ENCODE data around the gene CDHR3.

CDHR3 gene

DNA sequence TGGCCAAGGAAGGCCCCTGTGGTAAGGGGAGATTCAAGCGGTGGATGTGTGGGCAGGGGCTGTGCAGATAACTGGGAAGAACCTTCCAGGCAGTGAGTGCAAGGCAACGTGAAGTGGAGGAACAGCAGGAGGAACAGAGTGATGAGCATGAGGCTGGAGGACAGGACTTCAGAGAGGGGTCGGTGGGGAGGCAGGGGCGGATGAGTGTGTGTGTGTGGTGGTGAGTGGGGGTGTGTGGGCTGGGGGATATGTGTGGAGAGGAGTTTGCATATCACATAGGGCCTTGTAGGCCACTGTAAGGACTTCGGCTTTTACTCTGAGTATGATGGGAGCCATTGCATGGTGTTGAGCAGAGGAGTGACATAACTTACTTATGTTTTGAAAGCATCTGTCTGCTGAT is 75.2 kb downstream of the CDHR3 start:
- H3K4me3 ChIP-seq, result no peak overlapping the region
- no peak for TF ChIP-seq EZH2 (IDR thresholded peaks at IDR 0.05)
- TF ChIP-seq POLR2AphosphoS5 (IDR thresholded peaks at IDR 0.05; ENCODE audit: borderline replicate concordance, low read depth, low read length), result no peak
- TF ChIP-seq FOXP2 (optimal IDR thresholded peaks at IDR 0.05; ENCODE audit: control extremely low read depth, extremely low read length, insufficient read depth), result no peak
- H3K9me3 ChIP-seq (ENCODE audit: low read depth, low read length), result no peaks in the 10 kb centered on the region
- no peak overlapping the region for H3K27ac ChIP-seq
- H3K36me3 ChIP-seq (ENCODE audit: insufficient read depth, low read length), result no peaks in the 10 kb centered on the region
- no peak overlapping the region for H3K9ac ChIP-seq (ENCODE audit: insufficient read length)
- DNase-seq (ENCODE audit: low read depth, low spot score), result no peak

- H3K4me3 ChIP-seq, result no peak overlapping the region
- DNase-seq (ENCODE audit: low read depth, low spot score), result no peak
- no peak for TF ChIP-seq POLR2AphosphoS5 (IDR thresholded peaks at IDR 0.05; ENCODE audit: borderline replicate concordance, low read depth, low read length)
- TF ChIP-seq FOXP2 (optimal IDR thresholded peaks at IDR 0.05; ENCODE audit: control extremely low read depth, extremely low read length, insufficient read depth), result no peak
- TF ChIP-seq EZH2 (IDR thresholded peaks at IDR 0.05), result no peak
- H3K36me3 ChIP-seq (ENCODE audit: insufficient read depth, low read length), result no peaks in the 10 kb centered on the region
- H3K9me3 ChIP-seq (ENCODE audit: low read depth, low read length), result no peaks in the 10 kb centered on the region
- no peak overlapping the region for H3K9ac ChIP-seq (ENCODE audit: insufficient read length)
- H3K27ac ChIP-seq, result peak overlapping the region; percentile 63
These were observed 75.9 kb downstream of the CDHR3 start for GRCh38 chr7:106038916-106039315.

GRCh38 chr7:106039486-106040060 is 76.5 kb downstream of the CDHR3 start:
- H3K27ac ChIP-seq, result peak overlapping the region; percentile 63
- no peak overlapping the region for H3K9ac ChIP-seq (ENCODE audit: insufficient read length)
- H3K9me3 ChIP-seq (ENCODE audit: low read depth, low read length), result no peaks in the 10 kb centered on the region
- H3K36me3 ChIP-seq (ENCODE audit: insufficient read depth, low read length), result no peaks in the 10 kb centered on the region
- DNase-seq (ENCODE audit: low read depth, low spot score), result no peak
- TF ChIP-seq FOXP2 (optimal IDR thresholded peaks at IDR 0.05; ENCODE audit: control extremely low read depth, extremely low read length, insufficient read depth) (no peak), EZH2 (IDR thresholded peaks at IDR 0.05) (no peak), POLR2AphosphoS5 (IDR thresholded peaks at IDR 0.05; ENCODE audit: borderline replicate concordance, low read depth, low read length) (no peak)
- H3K4me3 ChIP-seq, result no peak overlapping the region

DNA sequence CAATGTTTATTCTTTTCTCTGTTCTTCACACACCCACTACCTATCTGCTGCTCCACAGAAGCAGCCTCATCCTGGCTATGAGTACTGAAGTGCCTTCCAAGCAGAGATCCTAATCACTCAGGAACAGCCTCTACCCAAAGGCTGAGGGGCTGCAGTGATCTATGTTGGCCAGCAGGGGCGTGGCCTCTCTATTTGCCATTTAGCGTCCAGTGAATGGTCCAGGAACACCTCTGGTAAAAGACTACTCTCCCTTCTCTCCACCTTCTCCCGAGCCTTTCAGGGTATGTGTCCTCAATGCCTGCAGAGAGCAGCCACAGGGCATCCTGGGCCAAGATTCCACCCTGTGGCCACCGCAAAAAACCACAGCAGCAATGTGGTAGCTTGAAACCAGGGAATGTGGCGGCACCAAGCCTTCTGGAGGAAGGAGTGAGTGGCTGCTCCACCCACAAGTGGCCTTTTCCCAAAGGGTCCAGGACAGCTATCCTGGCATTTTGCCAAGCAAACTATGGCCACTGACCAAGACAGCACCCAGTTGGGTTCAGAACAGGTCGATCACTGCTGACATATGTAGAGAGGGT is 78.2 kb downstream of the CDHR3 start:
- Histone ChIP-seq H3K36me3 (ENCODE audit: insufficient read depth, low read length) (no peaks in the 10 kb centered on the region), H3K27ac (no peak overlapping the region), H3K9me3 (ENCODE audit: low read depth, low read length) (no peaks in the 10 kb centered on the region), H3K9ac (ENCODE audit: insufficient read length) (no peak overlapping the region), H3K4me3 (no peak overlapping the region)
- no peak for DNase-seq (ENCODE audit: low read depth, low spot score)
- no peak for TF ChIP-seq POLR2AphosphoS5 (IDR thresholded peaks at IDR 0.05; ENCODE audit: borderline replicate concordance, low read depth, low read length)
- TF ChIP-seq FOXP2 (optimal IDR thresholded peaks at IDR 0.05; ENCODE audit: control extremely low read depth, extremely low read length, insufficient read depth), result no peak
- no peak for TF ChIP-seq EZH2 (IDR thresholded peaks at IDR 0.05)

- no peak overlapping the region for H3K9ac ChIP-seq (ENCODE audit: insufficient read length)
- H3K9me3 ChIP-seq (ENCODE audit: low read depth, low read length), result no peaks in the 10 kb centered on the region
- DNase-seq (ENCODE audit: low read depth, low spot score), result no peak
- no peak for TF ChIP-seq EZH2 (IDR thresholded peaks at IDR 0.05)
- no peak for TF ChIP-seq FOXP2 (optimal IDR thresholded peaks at IDR 0.05; ENCODE audit: control extremely low read depth, extremely low read length, insufficient read depth)
- no peak for TF ChIP-seq POLR2AphosphoS5 (IDR thresholded peaks at IDR 0.05; ENCODE audit: borderline replicate concordance, low read depth, low read length)
- peak overlapping the region; percentile 52; the same call in 1 of the 2 replicates for H3K27ac ChIP-seq
- H3K36me3 ChIP-seq (ENCODE audit: insufficient read depth, low read length), result no peaks in the 10 kb centered on the region
- peak overlapping the region; percentile 67 for H3K4me3 ChIP-seq
These were observed 79.1 kb downstream of the CDHR3 start for GRCh38 chr7:106042196-106042611.

DNA sequence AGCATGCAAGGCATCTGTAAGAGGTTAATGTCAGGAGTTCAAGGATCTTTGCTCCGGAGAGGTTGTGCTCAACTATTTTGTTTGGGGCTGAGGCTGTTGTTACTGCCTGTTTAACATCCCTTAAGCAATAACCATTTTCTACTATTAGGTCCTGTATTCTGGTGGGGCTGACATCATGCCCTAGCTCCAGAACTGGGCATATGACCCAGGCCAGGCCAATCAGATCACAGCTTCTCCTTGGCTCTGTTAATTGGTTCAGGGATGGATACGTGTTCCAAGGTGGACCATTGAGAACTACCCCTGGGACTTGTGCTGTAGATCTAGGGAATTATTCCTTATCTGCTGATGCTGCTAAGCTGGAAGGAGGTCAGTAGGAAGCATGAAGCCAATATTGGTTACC is 82.1 kb downstream of the CDHR3 start:
- Histone ChIP-seq H3K9me3 (ENCODE audit: low read depth, low read length) (no peaks in the 10 kb centered on the region), H3K9ac (ENCODE audit: insufficient read length) (no peak overlapping the region), H3K4me3 (no peak overlapping the region), H3K36me3 (ENCODE audit: insufficient read depth, low read length) (no peaks in the 10 kb centered on the region), H3K27ac (no peak overlapping the region)
- TF ChIP-seq EZH2 (IDR thresholded peaks at IDR 0.05) (no peak), FOXP2 (optimal IDR thresholded peaks at IDR 0.05; ENCODE audit: control extremely low read depth, extremely low read length, insufficient read depth) (no peak), POLR2AphosphoS5 (IDR thresholded peaks at IDR 0.05; ENCODE audit: borderline replicate concordance, low read depth, low read length) (no peak)
- DNase-seq (ENCODE audit: low read depth, low spot score), result no peak

DNA sequence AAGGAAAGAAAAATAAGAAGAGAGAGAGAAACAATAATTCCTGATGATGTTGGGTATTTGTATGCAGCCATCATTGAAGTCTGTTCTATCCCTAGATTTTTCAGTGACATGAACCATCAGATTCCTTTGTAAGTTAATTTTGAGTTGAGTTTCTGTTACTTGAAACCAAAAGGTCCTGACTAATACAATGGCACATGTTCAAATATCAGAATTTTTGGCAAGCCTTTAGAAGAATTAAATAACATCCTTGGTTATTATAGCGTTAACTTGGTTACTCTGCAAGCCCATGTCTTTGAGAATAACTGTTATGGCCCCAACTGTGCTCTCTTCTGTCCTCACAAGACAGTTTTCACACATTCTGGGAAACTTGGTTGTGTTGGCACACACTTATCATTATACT is 82.5 kb downstream of the CDHR3 start:
- no peak overlapping the region for H3K4me3 ChIP-seq
- no peaks in the 10 kb centered on the region for H3K9me3 ChIP-seq (ENCODE audit: low read depth, low read length)
- no peak overlapping the region for H3K9ac ChIP-seq (ENCODE audit: insufficient read length)
- TF ChIP-seq EZH2 (IDR thresholded peaks at IDR 0.05) (no peak), POLR2AphosphoS5 (IDR thresholded peaks at IDR 0.05; ENCODE audit: borderline replicate concordance, low read depth, low read length) (no peak), FOXP2 (optimal IDR thresholded peaks at IDR 0.05; ENCODE audit: control extremely low read depth, extremely low read length, insufficient read depth) (no peak)
- no peaks in the 10 kb centered on the region for H3K36me3 ChIP-seq (ENCODE audit: insufficient read depth, low read length)
- H3K27ac ChIP-seq, result no peak overlapping the region
- DNase-seq (ENCODE audit: low read depth, low spot score), result no peak

- Histone ChIP-seq H3K36me3 (ENCODE audit: insufficient read depth, low read length) (no peaks in the 10 kb centered on the region), H3K4me3 (no peak overlapping the region), H3K9me3 (ENCODE audit: low read depth, low read length) (no peaks in the 10 kb centered on the region), H3K9ac (ENCODE audit: insufficient read length) (peak overlapping the region; percentile 32), H3K27ac (no peak overlapping the region)
- TF ChIP-seq POLR2AphosphoS5 (IDR thresholded peaks at IDR 0.05; ENCODE audit: borderline replicate concordance, low read depth, low read length), result no peak
- no peak for TF ChIP-seq FOXP2 (optimal IDR thresholded peaks at IDR 0.05; ENCODE audit: control extremely low read depth, extremely low read length, insufficient read depth)
- no peak for TF ChIP-seq EZH2 (IDR thresholded peaks at IDR 0.05)
- no peak for DNase-seq (ENCODE audit: low read depth, low spot score)
These were observed 84.1 kb downstream of the CDHR3 start for GRCh38 chr7:106047184-106047583.
